HEK293T (cell line): ENCODE results near the gene CYP1A1.

ENCODE experiments used
- CTCF ChIA-PET: fragments of 350-600 bp; formaldehyde crosslinking; extraction: SDS; loops from one replicate; lab custom pipeline; 2021; ENCODE audit warnings: antibody characterized with exemption, inconsistent platforms; lab: Yijun Ruan, JAX
- POLR2A ChIA-PET: fragments of 350-600 bp; formaldehyde crosslinking; extraction: SDS; loops from one replicate; lab custom pipeline; 2020; ENCODE audit warnings: antibody characterized with exemption, inconsistent platforms; lab: Yijun Ruan, JAX
- DNase-seq: peaks from one replicate; pipeline ENCODE4 v3.0.0; 2012; ENCODE audit warnings: mixed read lengths; ENCODE audit errors: extremely low spot score
- ARNT ChIP-seq: fragments of 450-650 bp; IDR thresholded peaks from 2 replicates; pipeline ENCODE4 v1.6.1; 2017; ENCODE audit warnings: mild to moderate bottlenecking
- BHLHE40 ChIP-seq: fragments of 450-650 bp; IDR thresholded peaks from 2 replicates; pipeline ENCODE4 v1.6.1; 2016; ENCODE audit warnings: mild to moderate bottlenecking, moderate library complexity, borderline replicate concordance
- CTBP1 ChIP-seq: fragments of 450-650 bp; IDR thresholded peaks from 2 replicates; pipeline ENCODE4 v1.6.1; 2016; ENCODE audit warnings: borderline replicate concordance
- ELF4 ChIP-seq: fragments of 450-650 bp; IDR thresholded peaks from 2 replicates; pipeline ENCODE4 v1.6.1; 2017; ENCODE audit warnings: antibody characterized with exemption
- FOXA1 ChIP-seq: fragments of 450-650 bp; IDR thresholded peaks from 2 replicates; pipeline ENCODE4 v1.6.1; 2016; ENCODE audit warnings: mild to moderate bottlenecking
- FOXK2 ChIP-seq: fragments of 450-650 bp; IDR thresholded peaks from 2 replicates; pipeline ENCODE4 v1.6.1; 2016; ENCODE audit warnings: mild to moderate bottlenecking
- FOXM1 ChIP-seq: fragments of 450-650 bp; IDR thresholded peaks from 2 replicates; pipeline ENCODE4 v1.6.1; 2017; ENCODE audit warnings: mild to moderate bottlenecking, borderline replicate concordance
- HDGF ChIP-seq: fragments of 450-650 bp; IDR thresholded peaks from 2 replicates; pipeline ENCODE4 v1.6.1; 2017; ENCODE audit warnings: antibody characterized with exemption, borderline replicate concordance
- L3MBTL2 ChIP-seq: fragments of 450-650 bp; conservative IDR thresholded peaks from 2 replicates; pipeline ENCODE4 v1.6.1; 2016; ENCODE audit warnings: mild to moderate bottlenecking
- LEF1 ChIP-seq: fragments of 450-650 bp; IDR thresholded peaks from 2 replicates; pipeline ENCODE4 v1.6.1; 2017; ENCODE audit warnings: mild to moderate bottlenecking, borderline replicate concordance
- NFRKB ChIP-seq: fragments of 450-650 bp; IDR thresholded peaks from 2 replicates; pipeline ENCODE4 v1.6.1; 2016; ENCODE audit warnings: mild to moderate bottlenecking, moderate library complexity
- PKNOX1 ChIP-seq: fragments of 450-650 bp; IDR thresholded peaks from 2 replicates; pipeline ENCODE4 v1.6.1; 2016
- SP1 ChIP-seq: fragments of 450-650 bp; IDR thresholded peaks from 2 replicates; pipeline ENCODE4 v1.6.1; 2017
- SUZ12 ChIP-seq: fragments of 450-650 bp; IDR thresholded peaks from 2 replicates; pipeline ENCODE4 v1.6.1; 2016; ENCODE audit warnings: mild to moderate bottlenecking
- TARDBP ChIP-seq: fragments of 450-650 bp; IDR thresholded peaks from 2 replicates; pipeline ENCODE4 v1.6.1; 2016
- ZNF384 ChIP-seq: fragments of 450-650 bp; IDR thresholded peaks from 2 replicates; pipeline ENCODE4 v1.6.1; 2016

CYP1A1 gene

DNA sequence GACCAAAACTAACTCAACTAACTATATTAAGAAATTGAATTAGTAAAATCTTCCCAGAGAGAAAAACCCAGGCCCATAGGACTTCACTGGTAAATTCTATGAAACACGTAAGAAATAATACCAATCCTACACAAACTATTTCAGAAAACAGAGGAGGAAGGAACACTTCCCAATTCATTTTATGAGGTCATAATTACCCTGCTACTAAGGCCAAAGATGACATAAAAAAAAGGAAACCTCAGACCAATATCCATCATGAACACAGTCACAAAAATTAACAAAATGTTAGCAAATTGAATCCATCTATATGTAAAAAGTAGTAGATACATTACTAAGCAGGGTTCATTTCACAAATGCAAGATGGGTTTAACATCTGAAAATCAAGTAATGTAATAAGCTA is 33.0 kb downstream of the CYP1A1 start:
- POLR2A ChIA-PET = no interaction called here
- CTCF ChIA-PET = no interaction called here
- no peak for TF ChIP-seq NFRKB
- TF ChIP-seq FOXK2 = no peak
- no peak for TF ChIP-seq TARDBP
- TF ChIP-seq FOXA1 = no peak
- TF ChIP-seq ARNT = no peak
- no peak for TF ChIP-seq SP1
- no peak for TF ChIP-seq FOXM1
- TF ChIP-seq ZNF384 = no peak
- TF ChIP-seq SUZ12 = no peak
- TF ChIP-seq HDGF = no peak
- TF ChIP-seq CTBP1 = no peak
- TF ChIP-seq ELF4 = no peak
- no peak for TF ChIP-seq LEF1
- DNase-seq = no peak

DNA sequence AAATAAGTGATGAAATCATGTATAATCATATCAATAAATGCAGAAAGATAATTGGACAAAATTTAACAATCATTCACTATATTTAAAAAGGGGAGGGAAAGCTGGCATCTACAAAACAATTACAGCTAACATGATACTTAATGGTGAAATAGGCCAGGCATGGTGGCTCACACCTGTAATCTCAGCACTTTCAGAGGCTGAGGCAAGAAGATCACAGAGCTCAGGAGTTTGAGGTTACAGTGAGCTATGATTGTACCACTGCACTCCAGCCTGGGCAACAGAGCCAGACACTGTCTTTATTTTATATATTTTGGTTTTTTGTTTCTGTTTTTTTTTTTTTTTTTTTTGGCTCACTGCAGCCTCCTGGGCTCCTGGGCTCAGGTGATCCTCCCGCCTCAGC is 41.6 kb downstream of the CYP1A1 start:
- CTCF ChIA-PET = interaction anchor here (0.6 kb wide), 1 partner anchor 86 kb away, joined by 5 read pairs; no protein-coding TSS in a partner anchor
- no peak for TF ChIP-seq NFRKB
- TF ChIP-seq SP1 = no peak
- TF ChIP-seq FOXK2 = no peak
- no peak for TF ChIP-seq SUZ12
- no peak for TF ChIP-seq HDGF
- TF ChIP-seq ELF4 = no peak
- no peak for TF ChIP-seq FOXA1
- no peak for TF ChIP-seq CTBP1
- no peak for TF ChIP-seq ZNF384
- no peak for DNase-seq
- POLR2A ChIA-PET = interaction anchor here (2.0 kb wide), 1 partner anchor 12 kb away, joined by 7 read pairs; the partner anchor contains the start of gene EDC3

- CTCF ChIA-PET = no interaction called here
- DNase-seq = no peak
- POLR2A ChIA-PET = interaction anchor here (0.7 to 2.0 kb wide), 2 partner anchors 13 to 78 kb away, joined by 4 to 7 read pairs; partner anchors contain the start of gene EDC3
- TF ChIP-seq L3MBTL2 = no peak
- TF ChIP-seq NFRKB = no peak
- no peak for TF ChIP-seq ZNF384
- TF ChIP-seq PKNOX1 = no peak
- TF ChIP-seq ARNT = no peak
Measured at GRCh38 chr15:74682954-74683353, 42.4 kb downstream of the CYP1A1 start.

GRCh38 chr15:74680456-74680855 is 44.9 kb downstream of the CYP1A1 start:
- no peak for TF ChIP-seq HDGF
- no peak for TF ChIP-seq ELF4
- TF ChIP-seq PKNOX1 = no peak
- no peak for TF ChIP-seq FOXA1
- TF ChIP-seq BHLHE40 = no peak
- no peak for TF ChIP-seq LEF1
- no peak for TF ChIP-seq CTBP1
- TF ChIP-seq ARNT = no peak
- TF ChIP-seq SP1 = no peak
- no peak for TF ChIP-seq FOXK2
- no peak for TF ChIP-seq FOXM1
- TF ChIP-seq TARDBP = no peak
- no peak for TF ChIP-seq L3MBTL2
- no peak for TF ChIP-seq SUZ12
- TF ChIP-seq NFRKB = no peak
- DNase-seq = no peak
- CTCF ChIA-PET = no interaction called here
- POLR2A ChIA-PET = interaction anchor here (1.1 kb wide), 1 partner anchor 80 kb away, joined by 4 read pairs; no protein-coding TSS in a partner anchor

GRCh38 chr15:74676801-74677200 is 48.5 kb downstream of the CYP1A1 start:
- no peak for TF ChIP-seq HDGF
- no peak for TF ChIP-seq SP1
- no peak for TF ChIP-seq NFRKB
- TF ChIP-seq ELF4 = no peak
- TF ChIP-seq ZNF384 = no peak
- TF ChIP-seq L3MBTL2 = no peak
- no peak for TF ChIP-seq SUZ12
- TF ChIP-seq TARDBP = no peak
- TF ChIP-seq PKNOX1 = no peak
- no peak for TF ChIP-seq FOXA1
- no peak for TF ChIP-seq ARNT
- TF ChIP-seq BHLHE40 = no peak
- no peak for TF ChIP-seq CTBP1
- no peak for TF ChIP-seq FOXM1
- TF ChIP-seq FOXK2 = no peak
- no peak for TF ChIP-seq LEF1
- POLR2A ChIA-PET = interaction anchor here (0.8 kb wide), 1 partner anchor 20 kb away, joined by 3 read pairs; no protein-coding TSS in a partner anchor

DNA sequence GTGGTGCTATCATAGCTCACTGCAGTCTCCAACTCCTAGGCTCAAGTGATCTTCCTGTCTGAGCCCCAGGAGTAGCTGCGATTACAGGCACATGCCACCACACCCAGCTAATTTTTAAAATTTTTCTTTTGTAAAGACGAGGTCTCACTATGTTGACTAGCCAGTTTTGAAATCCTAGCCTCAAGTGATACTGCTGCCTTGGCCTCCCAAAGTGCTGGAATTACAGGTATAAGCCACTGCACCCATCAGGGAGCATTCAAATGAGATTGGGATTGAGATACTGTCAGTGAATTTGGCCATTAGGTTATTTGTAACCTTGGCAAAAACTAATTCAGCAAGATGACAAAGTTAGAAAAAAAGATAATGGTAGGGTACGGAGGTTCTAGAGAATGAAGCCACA is 51.2 kb downstream of the CYP1A1 start:
- ChIA-PET POLR2A (no interaction called here), CTCF (interaction anchor here (0.9 kb wide), 1 partner anchor 94 kb away, joined by 7 read pairs; no protein-coding TSS in a partner anchor)
- no peak for TF ChIP-seq BHLHE40
- no peak for TF ChIP-seq ELF4
- TF ChIP-seq L3MBTL2 = no peak
- TF ChIP-seq TARDBP = no peak
- no peak for TF ChIP-seq ARNT
- no peak for TF ChIP-seq LEF1
- TF ChIP-seq CTBP1 = no peak
- TF ChIP-seq NFRKB = no peak
- no peak for TF ChIP-seq HDGF
- TF ChIP-seq ZNF384 = no peak
- no peak for TF ChIP-seq SP1
- no peak for TF ChIP-seq SUZ12
- no peak for TF ChIP-seq FOXA1
- TF ChIP-seq PKNOX1 = no peak
- no peak for TF ChIP-seq FOXK2
- no peak for TF ChIP-seq FOXM1
- DNase-seq = no peak

More at GRCh38 chr15:74676801-74677200, 48.5 kb downstream of the CYP1A1 start:
- CTCF ChIA-PET = no interaction called here
- DNase-seq = no peak
